SJSA1 (cell line): ENCODE data around the gene LDLRAD3. TPM values are rescaled to one million over a fixed set of nuclear protein-coding genes. Genes with fewer than 3 reads are reported as not detected.

Experiments used
- DNase-seq, 2 experiments: peaks; one replicate each; pipeline ENCODE4 v3.0.0-alpha.2; 2015 to 2020; ENCODE audit warnings: low spot score in 2 of 2, low read depth in 1 of 2
- H3K27ac ChIP-seq: fragments of 250-450 bp; sonication (Bioruptor Pico); 2 replicates; pipeline ENCODE4 v1.5.1; 2020; ENCODE audit warnings: mild to moderate bottlenecking, moderate library complexity
- H3K27me3 ChIP-seq: fragments of 250-450 bp; sonication (Bioruptor Pico); replicated peaks from 2 replicates; pipeline ENCODE4 v1.5.1; 2020; ENCODE audit warnings: mild to moderate bottlenecking, moderate library complexity
- H3K36me3 ChIP-seq: fragments of 250-450 bp; sonication (Bioruptor Pico); 2 replicates; pipeline ENCODE4 v1.5.1; 2020; ENCODE audit warnings: mild to moderate bottlenecking
- H3K4me1 ChIP-seq: fragments of 250-450 bp; sonication (Bioruptor Pico); replicated peaks from 2 replicates; pipeline ENCODE4 v1.6.1; 2021; ENCODE audit warnings: mild to moderate bottlenecking
- H3K4me3 ChIP-seq: fragments of 250-450 bp; sonication (Bioruptor Pico); 2 replicates; pipeline ENCODE4 v1.5.1; 2020; ENCODE audit warnings: mild to moderate bottlenecking
- H3K9me3 ChIP-seq: fragments of 250-450 bp; sonication (Bioruptor Pico); replicated peaks from 2 replicates; pipeline ENCODE4 v1.5.1; 2020; ENCODE audit warnings: mild to moderate bottlenecking
- total RNA-seq: library from RNA; depleted of rRNA; stranded (reverse); fragments of >200 nt; shearing (Covaris generic); gene quantifications from 2 replicates; pipeline ENCODE4 v1.2.3, GENCODE V29; 2014

The LDLRAD3 gene
- total RNA-seq, 1 experiment from 2014 or later, result 5.8 TPM

- Histone ChIP-seq H3K4me1 (peaks cover 27% of the 10 kb centered on the region), H3K4me3 (no peak overlapping the region), H3K36me3 (no peaks in the 10 kb centered on the region), H3K9me3 (no peaks in the 10 kb centered on the region), H3K27me3 (no peaks in the 10 kb centered on the region), H3K27ac (no peak overlapping the region)
- no peak for DNase-seq
Measured at GRCh38 chr11:36088266-36088972, 144.6 kb downstream of the LDLRAD3 start.

DNA sequence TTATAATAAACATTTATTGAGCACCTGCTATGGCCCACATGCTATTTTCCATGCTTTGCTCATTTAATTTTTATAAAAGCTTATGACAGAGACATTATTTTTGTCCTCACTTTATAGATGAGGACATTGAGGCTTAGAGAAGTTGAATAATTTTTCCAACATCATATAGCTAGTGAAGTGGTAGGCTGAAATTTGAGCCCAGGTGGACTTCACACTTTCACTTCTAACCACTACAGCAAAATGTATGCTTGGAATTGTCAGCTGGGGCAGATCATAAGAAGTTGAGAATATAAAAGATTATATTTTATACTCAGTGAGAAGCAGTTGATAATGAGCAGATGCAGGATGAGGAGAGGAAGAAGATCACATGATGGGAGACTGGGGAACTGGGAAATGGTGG is 146.1 kb downstream of the LDLRAD3 start:
- Histone ChIP-seq H3K27ac (no peak overlapping the region), H3K9me3 (no peaks in the 10 kb centered on the region), H3K36me3 (no peaks in the 10 kb centered on the region), H3K4me1 (peaks cover 38% of the 10 kb centered on the region), H3K4me3 (no peak overlapping the region), H3K27me3 (no peaks in the 10 kb centered on the region)
- no peak for DNase-seq

DNA sequence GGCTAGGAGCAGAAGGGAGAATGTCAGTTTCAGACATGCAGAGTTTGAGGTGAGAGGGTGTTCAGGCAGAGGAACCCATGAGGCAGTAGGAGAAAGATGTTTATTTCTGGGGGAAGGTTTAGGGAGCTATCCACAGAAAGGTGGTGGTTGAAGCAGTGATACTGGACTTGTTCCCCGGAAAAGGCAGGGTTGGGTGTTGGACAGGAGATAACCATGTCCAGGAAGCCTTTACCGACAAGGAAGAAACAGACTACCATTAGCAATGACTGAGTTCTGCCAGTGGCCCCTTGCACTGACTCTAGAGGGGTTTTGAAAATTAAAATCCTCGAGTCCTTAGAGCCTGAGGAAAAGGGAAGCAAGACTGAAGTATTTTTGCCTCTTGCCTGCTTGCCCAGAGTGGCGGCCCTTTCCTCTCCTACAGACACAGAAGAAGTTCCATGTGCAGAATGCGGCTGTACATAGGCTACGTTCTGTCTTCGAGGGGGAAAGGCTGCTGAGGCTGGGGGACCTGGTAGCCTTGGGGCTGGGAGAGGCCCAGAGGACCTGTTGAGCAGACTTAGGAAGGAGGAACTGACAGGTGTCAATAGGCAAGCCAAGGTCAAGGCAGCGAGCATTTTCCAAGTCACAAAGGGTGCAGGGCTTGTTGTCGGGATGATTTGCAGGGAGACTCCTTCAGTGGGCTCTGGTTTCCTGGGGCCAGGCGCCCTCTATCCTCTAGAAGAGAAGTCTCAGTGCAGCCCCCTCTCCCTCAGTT is 146.7 kb downstream of the LDLRAD3 start:
- Histone ChIP-seq H3K9me3 (no peaks in the 10 kb centered on the region), H3K27me3 (no peaks in the 10 kb centered on the region), H3K4me3 (no peak overlapping the region), H3K36me3 (no peaks in the 10 kb centered on the region), H3K27ac (no peak overlapping the region; the same call in 1 of the 2 replicates), H3K4me1 (peaks cover 38% of the 10 kb centered on the region)
- DNase-seq, result no peak

- Histone ChIP-seq H3K4me1 (peaks cover 38% of the 10 kb centered on the region), H3K27ac (peak overlapping the region; percentile 6; the same call in 1 of the 2 replicates), H3K36me3 (no peaks in the 10 kb centered on the region), H3K27me3 (no peaks in the 10 kb centered on the region), H3K4me3 (no peak overlapping the region), H3K9me3 (no peaks in the 10 kb centered on the region)
- peak in 1 of 2 experiments; percentile 45 for DNase-seq
Measured at GRCh38 chr11:36091256-36091811, 147.5 kb downstream of the LDLRAD3 start.

GRCh38 chr11:36092314-36093030 is 148.6 kb downstream of the LDLRAD3 start:
- Histone ChIP-seq H3K27me3 (no peaks in the 10 kb centered on the region), H3K4me1 (peaks cover 38% of the 10 kb centered on the region), H3K9me3 (no peaks in the 10 kb centered on the region), H3K36me3 (no peaks in the 10 kb centered on the region), H3K27ac (no peak overlapping the region), H3K4me3 (no peak overlapping the region)
- no peak for DNase-seq

GRCh38 chr11:36093548-36093947 is 149.7 kb downstream of the LDLRAD3 start:
- H3K27ac ChIP-seq, result no peak overlapping the region
- no peak overlapping the region for H3K4me3 ChIP-seq
- H3K4me1 ChIP-seq, result peaks cover 38% of the 10 kb centered on the region
- no peaks in the 10 kb centered on the region for H3K9me3 ChIP-seq
- no peak for DNase-seq
- no peaks in the 10 kb centered on the region for H3K36me3 ChIP-seq
- no peaks in the 10 kb centered on the region for H3K27me3 ChIP-seq

GRCh38 chr11:36094164-36094563 is 150.3 kb downstream of the LDLRAD3 start:
- DNase-seq, result peak in 1 of 2 experiments; percentile 26
- H3K9me3 ChIP-seq, result no peaks in the 10 kb centered on the region
- no peaks in the 10 kb centered on the region for H3K27me3 ChIP-seq
- H3K27ac ChIP-seq, result no peak overlapping the region
- no peaks in the 10 kb centered on the region for H3K36me3 ChIP-seq
- H3K4me1 ChIP-seq, result peaks cover 38% of the 10 kb centered on the region
- H3K4me3 ChIP-seq, result no peak overlapping the region

GRCh38 chr11:36095716-36096115 is 151.9 kb downstream of the LDLRAD3 start:
- H3K9me3 ChIP-seq, result no peaks in the 10 kb centered on the region
- H3K27me3 ChIP-seq, result no peaks in the 10 kb centered on the region
- H3K27ac ChIP-seq, result no peak overlapping the region
- H3K4me1 ChIP-seq, result peaks cover 32% of the 10 kb centered on the region
- H3K36me3 ChIP-seq, result no peaks in the 10 kb centered on the region
- no peak overlapping the region for H3K4me3 ChIP-seq
- DNase-seq, result no peak

GRCh38 chr11:36097219-36097650 is 153.4 kb downstream of the LDLRAD3 start:
- no peaks in the 10 kb centered on the region for H3K9me3 ChIP-seq
- DNase-seq, result no peak
- no peaks in the 10 kb centered on the region for H3K27me3 ChIP-seq
- no peaks in the 10 kb centered on the region for H3K36me3 ChIP-seq
- peaks cover 18% of the 10 kb centered on the region for H3K4me1 ChIP-seq
- H3K4me3 ChIP-seq, result no peak overlapping the region
- H3K27ac ChIP-seq, result no peak overlapping the region

DNA sequence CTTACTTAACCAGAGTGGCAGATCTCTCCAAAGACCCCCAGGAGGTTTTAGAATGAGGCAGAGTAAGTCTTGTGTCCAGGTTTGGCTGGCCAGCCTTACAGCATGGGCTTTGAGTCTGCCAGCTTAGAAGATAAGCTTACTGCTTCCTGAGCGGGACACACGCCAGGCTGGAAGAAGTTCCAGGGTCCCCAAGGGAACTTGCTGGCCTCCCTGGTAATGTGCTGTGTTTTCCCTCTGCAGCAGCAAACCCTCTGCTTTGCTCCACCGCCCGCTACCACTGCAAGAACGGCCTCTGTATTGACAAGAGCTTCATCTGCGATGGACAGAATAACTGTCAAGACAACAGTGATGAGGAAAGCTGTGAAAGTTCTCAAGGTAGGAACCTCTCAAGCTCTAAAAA is 154.2 kb downstream of the LDLRAD3 start:
- H3K36me3 ChIP-seq, result no peaks in the 10 kb centered on the region
- no peak for DNase-seq
- no peaks in the 10 kb centered on the region for H3K9me3 ChIP-seq
- peaks cover 11% of the 10 kb centered on the region for H3K4me1 ChIP-seq
- no peak overlapping the region for H3K4me3 ChIP-seq
- H3K27ac ChIP-seq, result no peak overlapping the region
- no peaks in the 10 kb centered on the region for H3K27me3 ChIP-seq

DNA sequence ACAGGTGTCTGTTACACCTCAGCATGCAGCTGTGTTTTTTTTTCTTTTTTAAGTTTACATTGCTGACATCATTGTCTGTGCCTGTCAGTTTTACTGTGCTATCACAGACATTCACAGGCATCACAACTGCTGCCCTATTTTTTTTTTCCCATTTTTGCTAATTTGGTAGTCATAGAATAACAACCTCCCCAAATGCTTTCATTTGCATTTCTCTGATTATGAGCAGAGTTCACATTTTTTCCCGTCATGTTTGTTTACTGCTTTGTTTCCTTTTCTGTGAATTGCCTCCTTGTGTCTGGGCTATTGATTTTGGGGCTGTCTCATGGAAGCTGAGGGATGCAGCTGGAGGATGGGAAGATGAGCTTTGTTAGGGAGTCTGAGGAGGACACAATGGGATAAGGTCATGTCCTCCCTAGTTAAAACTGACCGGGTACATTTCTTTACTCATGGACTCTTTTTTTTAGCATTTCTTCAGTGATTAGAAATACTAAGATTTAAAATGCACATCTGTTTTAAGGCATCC is 155.1 kb downstream of the LDLRAD3 start:
- H3K27ac ChIP-seq, result no peak overlapping the region
- no peaks in the 10 kb centered on the region for H3K36me3 ChIP-seq
- H3K9me3 ChIP-seq, result no peaks in the 10 kb centered on the region
- H3K27me3 ChIP-seq, result no peaks in the 10 kb centered on the region
- H3K4me1 ChIP-seq, result peaks cover 8% of the 10 kb centered on the region
- no peak for DNase-seq
- no peak overlapping the region for H3K4me3 ChIP-seq

- no peak for DNase-seq
- Histone ChIP-seq H3K27me3 (no peaks in the 10 kb centered on the region), H3K27ac (no peak overlapping the region), H3K36me3 (no peaks in the 10 kb centered on the region), H3K4me3 (no peak overlapping the region), H3K4me1 (no peaks in the 10 kb centered on the region; the same call in 1 of the 2 replicates), H3K9me3 (no peaks in the 10 kb centered on the region)
Measured at GRCh38 chr11:36101466-36101865, 157.6 kb downstream of the LDLRAD3 start.

DNA sequence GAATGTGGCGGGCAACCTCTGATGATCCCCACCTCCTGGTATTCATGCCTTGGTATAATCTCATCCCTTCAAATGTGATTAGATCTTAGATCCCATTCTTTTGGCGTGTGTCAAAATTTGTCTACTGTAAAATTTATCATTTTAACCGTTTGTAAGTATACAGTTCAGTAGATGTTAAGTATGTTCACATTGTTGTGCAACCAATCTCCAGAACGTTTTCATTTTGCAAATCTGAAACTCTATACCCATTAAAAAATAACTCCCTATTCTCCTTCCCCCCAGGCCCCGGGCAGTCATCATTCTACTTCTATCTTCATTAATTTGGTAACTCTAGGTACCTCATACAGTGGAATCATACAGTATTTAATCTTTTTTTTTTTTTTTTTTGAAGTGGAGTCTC is 159.0 kb downstream of the LDLRAD3 start:
- Histone ChIP-seq H3K4me3 (no peak overlapping the region), H3K36me3 (no peaks in the 10 kb centered on the region), H3K4me1 (no peaks in the 10 kb centered on the region; the same call in 1 of the 2 replicates), H3K27me3 (no peaks in the 10 kb centered on the region), H3K9me3 (no peaks in the 10 kb centered on the region), H3K27ac (no peak overlapping the region)
- DNase-seq, result no peak
